Erythroblast (primary cell): ENCODE measurements around the gene CBFB.

Experiments used
- GATA1 ChIP-seq: IDR thresholded peaks from 2 replicates; pipeline ENCODE4 v1.6.1; 2011; ENCODE audit warnings: low read depth, mild to moderate bottlenecking, control low read depth, low read length, moderate library complexity
- POLR2A ChIP-seq: IDR thresholded peaks from 2 replicates; pipeline ENCODE4 v1.6.1; 2011; ENCODE audit warnings: mild to moderate bottlenecking, low read length

GRCh38 chr16:67035364-67035763, 6.4 kb downstream of the CBFB start:
- TF ChIP-seq POLR2A, result no peak
- no peak for TF ChIP-seq GATA1
